ENCODE measurements around the gene ITIH4.

- TF ChIP-seq CTCF (IDR thresholded peaks at IDR 0.05; ENCODE audit: low read depth, low read length): no peak
- no peak for TF ChIP-seq EZH2phosphoT487 (IDR thresholded peaks at IDR 0.05; ENCODE audit: low read depth)
Observed at GRCh38 chr3:52824037-52824436, 6.4 kb downstream of the ITIH4 start.

Measured in OCI-LY3 (cell line).